Lung (tissue), 12 donors: ENCODE results near the gene ANXA3. TPM values are rescaled to one million over a fixed set of nuclear protein-coding genes. Genes with fewer than 3 reads are reported as not detected.

Experiments used
- ATAC-seq: fragments of 200-7000 bp; cut with Tn5 transposase; one replicate; pipeline ENCODE4 v1.9.1; 2020; ENCODE audit warnings: moderate number of reproducible peaks; ENCODE audit not compliant: insufficient read depth, low FRiP score
- DNase-seq, 3 donors: peaks; one replicate each; pipeline ENCODE4 v3.0.0-alpha.2; 2013 to 2017
- H3K27ac ChIP-seq, 2 donors: one replicate each; pipeline ENCODE4 v1.5.1; 2013; ENCODE audit warnings: mild to moderate bottlenecking in 2 of 2, moderate library complexity in 2 of 2, control low read depth in 1 of 2, inconsistent platforms in 1 of 2, low read depth in 1 of 2, low read length in 1 of 2
- H3K27me3 ChIP-seq, 3 donors: one replicate each; pipeline ENCODE4 v1.5.1; 2013; ENCODE audit warnings: low read length in 2 of 3; ENCODE audit not compliant: control insufficient read depth in 3 of 3, insufficient read depth in 3 of 3
- H3K36me3 ChIP-seq, 4 donors: one replicate each; pipeline ENCODE4 v1.5.1; 2013; ENCODE audit warnings: low read length in 4 of 4, mild to moderate bottlenecking in 1 of 4, moderate library complexity in 1 of 4; ENCODE audit not compliant: control insufficient read depth in 4 of 4, insufficient read depth in 4 of 4
- H3K4me1 ChIP-seq, 5 donors: one replicate each; pipeline ENCODE4 v1.5.1; 2013; ENCODE audit warnings: low read length in 5 of 5, mild to moderate bottlenecking in 2 of 5, moderate library complexity in 1 of 5; ENCODE audit not compliant: control insufficient read depth in 5 of 5, insufficient read depth in 5 of 5
- H3K4me3 ChIP-seq: one replicate; pipeline ENCODE4 v1.5.1; 2013; ENCODE audit warnings: mild to moderate bottlenecking, control low read depth, moderate library complexity
- H3K9ac ChIP-seq, 2 donors: one replicate each; pipeline ENCODE4 v1.5.1; 2013; ENCODE audit warnings: low read length in 2 of 2, control low read depth in 1 of 2; ENCODE audit not compliant: insufficient read depth in 1 of 2
- H3K9me3 ChIP-seq, 4 donors: one replicate each; pipeline ENCODE4 v1.5.1; 2013; ENCODE audit warnings: low read length in 3 of 4, mild to moderate bottlenecking in 1 of 4, moderate library complexity in 1 of 4; ENCODE audit not compliant: control insufficient read depth in 4 of 4, insufficient read depth in 3 of 4
- CTCF ChIP-seq: IDR thresholded peaks from 2 replicates; pipeline ENCODE4 v1.5.1; 2012; ENCODE audit warnings: mild to moderate bottlenecking; ENCODE audit errors: control extremely low read depth, extremely low read depth
- WGBS, 2 donors: extraction: QIAGEN DNeasy Blood & Tissue Kit; methylation state at CpG; one replicate each; pipeline ENCODE4 v1.1.7; 2013; 5-methylcytosine and 5-hydroxymethylcytosine counted together
- polyA plus RNA-seq, 2 donors: library from polyadenylated mRNA; stranded (reverse); fragments of 200-250 nt; gene quantifications; one replicate each; pipeline ENCODE4 v1.2.1, GENCODE V29; 2013
- total RNA-seq, 2 donors: library from RNA; depleted of rRNA in 1 of 2; stranded (reverse); fragments of >200 nt in 1 of 2; gene quantifications; one replicate each; pipeline ENCODE4 v1.2.1, GENCODE V29; 2014 to 2021
- donor health status: control.
- donor health status: control.
- donor health status: Bipolar disorder and iron deficiency.
- donor health status: healthy.
- donor health status: DM: yes; HTN: yes; CAD: no.

ANXA3 gene
- total and polyA plus RNA-seq, 4 donors = 84.1 to 244 (median 156) TPM

- ATAC-seq (no peak), DNase-seq (no peak)
- Histone ChIP-seq H3K9me3 (no peaks in the 10 kb centered on the region), H3K27me3 (no peaks in the 10 kb centered on the region), H3K36me3 (peaks cover 0 to 6% (median 0%) of the 10 kb centered on the region in 4 donors), H3K27ac (no peak overlapping the region), H3K9ac (no peak overlapping the region), H3K4me3 (no peak overlapping the region), H3K4me1 (peaks cover 0 to 3% (median 0%) of the 10 kb centered on the region in 5 donors)
- WGBS, 2 donors = 72 to 94% methylated on average over 4 of the region's 4 CpGs
- TF ChIP-seq CTCF = no peak
Observed at GRCh38 chr4:78609580-78609979, 58.0 kb downstream of the ANXA3 start.

GRCh38 chr4:78610546-78611214, 59.1 kb downstream of the ANXA3 start:
- Histone ChIP-seq H3K27ac (peak overlapping the region in 1 of 2 donors; percentile 6), H3K4me1 (peaks cover 0 to 3% (median 0%) of the 10 kb centered on the region in 5 donors), H3K27me3 (no peaks in the 10 kb centered on the region), H3K4me3 (no peak overlapping the region), H3K36me3 (peaks cover 0 to 6% (median 0%) of the 10 kb centered on the region in 4 donors), H3K9ac (no peak overlapping the region), H3K9me3 (no peaks in the 10 kb centered on the region)
- no peak for DNase-seq
- no peak for ATAC-seq
- no peak for TF ChIP-seq CTCF
- 51 to 79% methylated on average over 3 of the region's 3 CpGs for WGBS, 2 donors

GRCh38 chr4:78611215-78611558, 59.6 kb downstream of the ANXA3 start:
- H3K4me1 ChIP-seq = peaks cover 0 to 2% (median 0%) of the 10 kb centered on the region in 5 donors
- no peaks in the 10 kb centered on the region for H3K27me3 ChIP-seq
- 64 to 73% methylated on average over 2 of the region's 2 CpGs for WGBS, 2 donors
- peaks cover 0 to 2% (median 0%) of the 10 kb centered on the region in 4 donors for H3K36me3 ChIP-seq
- H3K9ac ChIP-seq = no peak overlapping the region
- no peak overlapping the region for H3K27ac ChIP-seq
- TF ChIP-seq CTCF = no peak
- H3K4me3 ChIP-seq = no peak overlapping the region
- DNase-seq = no peak
- ATAC-seq = no peak
- H3K9me3 ChIP-seq = no peaks in the 10 kb centered on the region
